ENCODE data around the gene TMUB2.

Gene TMUB2

DNA sequence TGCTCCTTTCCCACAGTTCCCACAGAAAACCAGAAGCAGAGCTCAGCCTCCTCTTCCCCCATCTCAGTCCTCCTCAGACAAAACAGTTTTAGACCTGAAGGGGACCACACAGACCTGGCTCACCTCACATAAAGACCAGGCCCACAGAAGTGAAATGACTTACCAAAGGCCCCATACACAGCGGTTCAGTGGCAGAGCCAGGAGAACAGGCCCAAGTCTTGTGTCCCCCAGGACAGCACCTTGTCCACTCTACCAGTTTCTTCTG lies 27.4 kb downstream of the TMUB2 start:
- no peak overlapping the region for H3K4me2 ChIP-seq (ENCODE audit: low read length)
- no peak overlapping the region for H2AFZ ChIP-seq
- no peak overlapping the region for H3K9ac ChIP-seq
- H3K36me3 ChIP-seq (ENCODE audit: control insufficient read depth, insufficient read depth, low read length), result no peaks in the 10 kb centered on the region
- H3K27ac ChIP-seq, result no peak overlapping the region
- peaks cover 20% of the 10 kb centered on the region for H3K4me1 ChIP-seq
- no peaks in the 10 kb centered on the region for H3K27me3 ChIP-seq (ENCODE audit: control insufficient read depth, insufficient read depth, low read length)
- TF ChIP-seq CTCF (IDR thresholded peaks at IDR 0.05), result no peak
- peaks cover 41% of the 10 kb centered on the region for H3K79me2 ChIP-seq
- no peaks in the 10 kb centered on the region for H3K9me3 ChIP-seq (ENCODE audit: control insufficient read depth, low read length)
- H3K4me3 ChIP-seq (ENCODE audit: low read depth, low read length), result no peak overlapping the region

- Histone ChIP-seq H3K79me2 (peaks cover 41% of the 10 kb centered on the region), H3K4me2 (ENCODE audit: low read length) (no peak overlapping the region), H2AFZ (no peak overlapping the region), H3K27me3 (ENCODE audit: control insufficient read depth, insufficient read depth, low read length) (no peaks in the 10 kb centered on the region), H3K4me3 (ENCODE audit: low read depth, low read length) (no peak overlapping the region), H3K4me1 (peaks cover 18% of the 10 kb centered on the region), H3K36me3 (ENCODE audit: control insufficient read depth, insufficient read depth, low read length) (no peaks in the 10 kb centered on the region), H3K9me3 (ENCODE audit: control insufficient read depth, low read length) (no peaks in the 10 kb centered on the region), H3K27ac (no peak overlapping the region), H3K9ac (no peak overlapping the region)
- TF ChIP-seq CTCF (IDR thresholded peaks at IDR 0.05), result no peak
Observed at GRCh38 chr17:44214896-44215295, 28.1 kb downstream of the TMUB2 start.

DNA sequence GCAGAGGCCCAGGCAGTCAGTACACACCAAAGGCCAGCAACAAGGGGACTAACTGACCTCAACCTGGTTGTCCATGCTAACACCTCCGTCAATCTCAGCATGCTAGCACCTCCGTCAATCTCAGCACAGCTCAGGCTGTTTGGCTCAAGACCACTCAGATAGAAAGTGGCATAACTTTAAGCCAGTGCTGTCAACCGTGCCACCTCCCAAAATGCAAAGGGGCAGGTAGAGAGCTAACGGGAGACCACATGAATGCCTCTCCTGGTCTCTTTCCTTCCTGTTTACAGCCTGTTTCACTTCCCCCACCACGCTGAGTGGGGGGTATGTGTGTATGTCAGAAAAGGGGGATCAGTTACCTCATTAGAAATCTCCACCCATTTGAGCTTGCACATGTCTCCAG lies 29.4 kb downstream of the TMUB2 start:
- H3K36me3 ChIP-seq (ENCODE audit: control insufficient read depth, insufficient read depth, low read length), result no peaks in the 10 kb centered on the region
- H3K27ac ChIP-seq, result no peak overlapping the region
- no peaks in the 10 kb centered on the region for H3K9me3 ChIP-seq (ENCODE audit: control insufficient read depth, low read length)
- no peak overlapping the region for H2AFZ ChIP-seq
- no peak overlapping the region for H3K4me3 ChIP-seq (ENCODE audit: low read depth, low read length)
- H3K4me1 ChIP-seq, result peaks cover 13% of the 10 kb centered on the region
- H3K79me2 ChIP-seq, result peaks cover 33% of the 10 kb centered on the region
- no peaks in the 10 kb centered on the region for H3K27me3 ChIP-seq (ENCODE audit: control insufficient read depth, insufficient read depth, low read length)
- no peak for TF ChIP-seq CTCF (IDR thresholded peaks at IDR 0.05)
- H3K4me2 ChIP-seq (ENCODE audit: low read length), result no peak overlapping the region
- H3K9ac ChIP-seq, result no peak overlapping the region

- no peak for TF ChIP-seq CTCF (IDR thresholded peaks at IDR 0.05)
- peaks cover 13% of the 10 kb centered on the region for H3K4me1 ChIP-seq
- no peaks in the 10 kb centered on the region for H3K36me3 ChIP-seq (ENCODE audit: control insufficient read depth, insufficient read depth, low read length)
- H3K79me2 ChIP-seq, result peaks cover 28% of the 10 kb centered on the region
- H3K27me3 ChIP-seq (ENCODE audit: control insufficient read depth, insufficient read depth, low read length), result no peaks in the 10 kb centered on the region
- no peaks in the 10 kb centered on the region for H3K9me3 ChIP-seq (ENCODE audit: control insufficient read depth, low read length)
- no peak overlapping the region for H3K27ac ChIP-seq
- no peak overlapping the region for H3K4me2 ChIP-seq (ENCODE audit: low read length)
- H3K4me3 ChIP-seq (ENCODE audit: low read depth, low read length), result no peak overlapping the region
- H3K9ac ChIP-seq, result no peak overlapping the region
- H2AFZ ChIP-seq, result no peak overlapping the region
Observed at GRCh38 chr17:44216694-44217093, 29.9 kb downstream of the TMUB2 start.

- peaks cover 15% of the 10 kb centered on the region for H3K4me1 ChIP-seq
- H3K27ac ChIP-seq, result peak overlapping the region; percentile 58
- H3K36me3 ChIP-seq (ENCODE audit: control insufficient read depth, insufficient read depth, low read length), result no peaks in the 10 kb centered on the region
- H3K4me3 ChIP-seq (ENCODE audit: low read depth, low read length), result peak overlapping the region; percentile 65
- peaks cover 26% of the 10 kb centered on the region for H3K79me2 ChIP-seq
- TF ChIP-seq CTCF (IDR thresholded peaks at IDR 0.05), result no peak
- no peaks in the 10 kb centered on the region for H3K9me3 ChIP-seq (ENCODE audit: control insufficient read depth, low read length)
- peak overlapping the region; percentile 85 for H3K4me2 ChIP-seq (ENCODE audit: low read length)
- no peak overlapping the region for H3K9ac ChIP-seq
- H2AFZ ChIP-seq, result no peak overlapping the region
- H3K27me3 ChIP-seq (ENCODE audit: control insufficient read depth, insufficient read depth, low read length), result no peaks in the 10 kb centered on the region
Observed at GRCh38 chr17:44217738-44218343, 31.1 kb downstream of the TMUB2 start.

All from parathyroid adenoma (tissue), 2 donors.